Amygdala (tissue), 56 donors: ENCODE results near the gene CHMP4A.
"Not testable (repeated sequence)": the region's sequence is repeated elsewhere in the genome, so short reads cannot be mapped to it uniquely, and the experiment has no call there.

Experiments
- DNase-seq, 56 donors: peaks; one replicate each; lab custom pipeline; 2025; lab: John Stamatoyannopoulos, UW

CHMP4A gene

DNA sequence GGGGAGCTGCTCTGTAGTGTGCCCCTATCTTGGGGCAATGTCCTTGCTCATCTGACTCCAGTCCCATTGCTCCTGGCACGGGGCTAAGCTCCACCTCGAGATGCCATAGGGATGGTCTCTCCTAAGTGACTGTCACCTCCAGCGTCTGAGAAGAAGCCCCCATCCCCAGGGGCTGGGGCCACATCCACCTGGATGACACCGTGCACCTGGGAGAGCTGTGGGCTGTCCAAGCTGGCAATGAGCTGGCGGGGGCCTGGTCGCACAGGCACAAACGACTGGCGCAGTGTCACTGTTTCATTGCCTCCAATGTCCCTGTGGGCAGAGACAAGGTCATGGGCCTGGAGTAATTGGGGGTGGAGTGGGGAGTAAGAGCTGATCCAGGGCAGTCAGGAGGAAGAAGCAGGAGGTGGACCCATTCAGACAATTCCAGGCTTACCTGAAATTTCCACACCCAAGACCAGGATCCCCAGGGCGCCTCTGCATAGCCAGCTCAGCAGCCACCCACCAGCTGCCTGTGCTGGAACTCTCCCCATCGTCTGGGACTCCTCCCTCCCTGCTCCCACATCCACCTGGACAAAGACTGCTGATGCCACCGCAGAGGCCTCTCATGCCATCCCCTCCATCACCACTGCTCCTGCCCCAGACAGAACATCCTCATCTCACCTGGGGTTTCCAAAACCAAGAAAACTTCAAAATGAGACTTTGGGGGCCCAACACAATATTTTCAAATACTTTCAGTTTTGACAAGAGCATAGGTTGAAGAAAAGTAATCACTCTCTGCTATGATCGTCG, 36.1 kb upstream of the CHMP4A start:
- no peak for DNase-seq

DNA sequence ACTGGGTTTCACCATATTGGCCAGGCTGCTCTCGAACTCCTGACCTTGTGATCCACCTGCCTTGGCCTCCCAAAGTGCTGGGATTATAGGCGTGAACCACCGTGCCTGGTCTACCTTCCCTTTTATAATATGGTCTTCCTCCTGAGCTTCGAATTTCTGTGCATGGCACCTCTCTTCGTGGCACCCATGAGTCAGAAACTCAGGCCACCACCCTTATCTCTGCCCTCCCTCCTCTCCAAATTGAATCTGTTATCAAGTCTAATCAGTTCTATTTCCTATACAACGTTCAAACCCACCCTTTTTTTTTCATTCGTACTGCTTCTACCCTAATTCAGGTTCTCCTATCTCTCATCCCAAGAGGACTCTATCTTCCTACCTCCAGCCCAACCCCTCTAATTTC, 34.1 kb upstream of the CHMP4A start:
- no peak for DNase-seq

DNA sequence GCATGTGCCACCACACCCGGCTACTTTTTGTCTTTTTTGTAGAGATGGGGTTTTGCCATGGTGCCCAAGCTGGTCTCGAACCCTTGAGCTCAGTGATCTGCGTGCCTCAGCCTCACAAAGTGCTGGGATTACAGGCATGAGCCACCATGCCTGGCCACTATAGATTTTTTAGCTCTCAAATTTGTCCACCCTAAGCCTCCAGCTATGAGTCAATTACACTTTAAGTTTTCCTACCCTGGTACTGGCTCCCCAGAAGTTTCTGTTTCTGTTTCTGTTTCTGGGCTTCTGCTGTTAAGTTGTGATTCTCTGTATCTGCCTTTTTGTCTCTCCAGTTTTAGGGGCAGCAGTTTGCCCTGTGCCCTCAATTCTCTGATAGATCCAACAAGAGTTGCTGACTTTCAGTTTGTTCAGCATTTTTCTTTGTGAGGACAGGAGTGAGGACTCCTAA, 33.5 kb upstream of the CHMP4A start:
- DNase-seq = no peak

DNA sequence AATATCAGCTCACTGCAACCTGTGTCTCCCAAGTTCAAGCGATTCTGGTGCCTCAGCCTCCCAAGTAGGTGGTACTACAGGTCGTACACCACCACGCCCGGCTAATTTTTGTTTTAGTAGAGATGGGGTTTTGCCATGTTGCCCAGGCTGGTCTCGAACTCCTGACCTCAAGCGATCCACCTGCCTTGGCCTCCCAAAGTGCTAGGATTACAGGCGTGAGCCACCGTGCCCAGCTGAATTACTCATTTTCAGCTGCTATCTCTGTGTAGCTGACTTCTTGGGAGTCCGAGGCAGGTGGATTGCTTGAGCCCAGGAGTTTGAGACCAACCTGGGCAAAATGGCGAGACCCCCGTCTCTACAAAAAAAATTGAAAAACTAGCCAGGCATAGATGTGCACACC, 32.1 kb upstream of the CHMP4A start:
- not testable (repeated sequence) for DNase-seq

DNA sequence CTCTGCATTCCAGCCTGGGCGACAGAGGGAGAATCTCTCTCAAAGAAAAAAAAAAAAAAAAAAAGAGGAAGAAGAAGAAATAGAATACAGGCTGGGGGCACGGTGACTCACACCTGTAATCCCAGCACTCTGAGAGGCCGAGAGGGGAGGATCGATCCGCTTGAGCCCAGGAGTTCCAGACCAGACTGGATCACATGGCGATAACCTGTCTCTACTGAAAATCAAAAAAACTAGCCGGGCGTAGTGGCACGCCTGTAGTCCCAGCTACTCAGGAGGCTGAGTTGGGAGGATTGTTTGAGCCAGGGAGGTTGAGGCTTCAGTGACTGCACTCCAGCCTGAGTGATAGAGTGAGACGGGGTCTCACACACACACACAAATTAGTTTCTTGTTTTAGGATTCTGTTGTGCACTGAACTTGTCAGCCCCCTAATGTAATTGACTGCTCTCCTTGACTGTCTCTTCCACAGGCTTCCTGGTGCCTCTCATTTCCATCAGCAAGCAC, 30.1 kb upstream of the CHMP4A start:
- DNase-seq = peak in 1 of 56 donors; percentile 37

DNA sequence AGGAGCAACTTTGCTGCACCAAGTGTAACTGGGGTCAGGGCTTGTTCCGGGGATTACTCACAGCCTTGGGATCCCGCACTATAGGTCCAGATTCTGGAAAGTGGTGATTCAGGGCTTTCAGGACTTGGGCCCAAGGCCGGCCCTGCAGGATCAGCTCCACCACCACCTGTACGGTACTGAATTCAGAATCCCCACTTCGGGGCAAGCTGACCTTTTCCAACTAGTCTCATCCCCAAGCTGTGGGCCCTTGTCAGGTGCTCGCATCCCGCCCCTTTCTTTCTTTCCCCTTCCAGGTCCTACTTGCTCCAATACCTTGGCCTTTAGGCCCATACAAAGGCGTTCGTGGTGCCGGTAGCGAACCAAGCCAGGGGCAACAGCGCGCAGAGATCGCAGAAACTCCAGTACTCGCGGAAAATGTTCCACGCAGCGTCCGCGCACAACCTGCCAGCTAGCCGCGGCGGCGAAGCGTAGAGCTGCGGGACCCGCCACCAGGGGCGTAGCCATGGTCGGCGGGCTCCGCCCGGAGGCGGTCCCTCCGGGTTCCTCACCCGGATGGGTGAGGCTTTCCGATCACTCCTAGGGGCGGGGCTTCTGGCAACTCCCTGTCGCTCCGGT, 28.6 kb upstream of the CHMP4A start:
- DNase-seq = peak in 39 of 56 donors; percentile 56 to 99 (median 95)

DNA sequence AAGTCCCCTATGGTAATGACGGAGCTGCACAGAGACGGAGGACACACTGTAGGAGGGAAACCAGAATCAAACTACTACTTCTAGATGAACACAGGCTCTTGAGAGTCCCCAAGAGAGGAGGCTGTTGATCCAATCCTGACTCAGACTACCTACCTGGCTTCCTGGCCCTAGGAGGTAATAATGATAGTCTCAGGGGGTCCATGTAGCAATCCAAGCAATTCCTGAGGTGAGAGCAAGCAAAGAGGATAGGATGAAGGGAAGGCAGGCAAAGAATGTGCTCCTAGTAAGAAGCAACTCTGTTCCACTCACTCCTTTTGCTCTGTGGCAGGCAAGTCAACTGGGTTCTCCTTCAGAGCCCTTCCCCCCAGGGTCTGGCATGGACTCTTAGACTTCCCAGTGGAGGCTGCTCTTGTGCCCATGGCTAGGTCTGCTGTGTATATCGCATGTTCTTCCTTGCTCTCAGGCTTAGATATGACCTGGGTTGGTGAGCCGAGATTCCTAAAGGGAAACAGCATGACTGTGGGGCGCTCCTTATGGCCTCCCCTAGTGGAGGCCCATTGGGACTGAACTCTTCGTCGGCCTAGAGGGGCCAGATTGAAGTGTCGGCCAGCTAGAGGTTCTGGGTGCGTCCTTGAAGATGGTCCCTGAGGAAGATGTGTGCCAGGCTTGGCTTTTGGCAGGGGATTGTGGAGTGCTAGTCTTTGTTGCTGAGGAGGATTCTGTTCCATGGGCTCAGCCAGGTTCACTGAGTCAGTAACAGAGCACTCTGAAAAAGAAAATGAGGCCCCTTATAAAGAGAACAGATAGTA, 27.0 kb upstream of the CHMP4A start:
- no peak for DNase-seq

DNA sequence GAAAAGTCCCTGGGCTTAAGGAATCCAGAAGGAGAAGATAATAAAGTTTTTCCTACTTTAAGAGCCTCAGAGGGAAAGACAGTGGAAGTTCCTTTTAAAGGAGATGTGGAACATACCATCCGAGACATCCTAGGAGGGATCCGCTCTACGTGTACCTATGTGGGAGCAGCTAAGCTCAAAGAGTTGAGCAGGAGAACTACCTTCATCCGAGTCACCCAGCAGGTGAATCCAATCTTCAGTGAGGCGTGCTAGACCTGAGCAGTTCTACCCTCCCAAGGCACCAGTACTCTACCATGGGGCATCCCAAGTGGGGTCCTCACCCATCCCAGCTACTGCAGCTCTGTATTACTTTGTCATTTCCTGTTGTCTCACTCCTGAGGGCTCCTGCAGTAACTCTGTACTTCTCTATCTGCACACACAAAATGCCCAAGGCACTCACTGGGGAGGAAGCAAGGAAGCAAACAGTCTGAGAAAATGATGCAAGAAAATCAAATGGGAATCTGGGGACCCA, 25.3 kb upstream of the CHMP4A start:
- DNase-seq = no peak

DNA sequence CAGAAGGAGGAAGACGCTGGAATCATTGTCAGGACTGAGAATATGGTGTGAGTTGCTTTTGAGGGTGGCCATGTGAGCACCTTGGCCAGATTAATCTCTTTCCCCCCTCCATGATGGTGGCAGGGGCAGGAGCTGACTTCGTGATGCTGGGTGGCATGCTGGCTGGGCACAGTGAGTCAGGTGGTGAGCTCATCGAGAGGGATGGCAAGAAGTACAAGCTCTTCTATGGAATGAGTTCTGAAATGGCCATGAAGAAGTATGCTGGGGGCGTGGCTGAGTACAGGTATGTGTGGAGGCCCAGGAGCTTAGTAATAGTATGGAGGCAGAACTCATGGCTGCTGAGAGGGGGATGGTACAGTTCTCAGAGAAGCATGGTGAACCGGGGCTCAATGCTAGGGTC, 24.8 kb upstream of the CHMP4A start:
- no peak for DNase-seq

DNA sequence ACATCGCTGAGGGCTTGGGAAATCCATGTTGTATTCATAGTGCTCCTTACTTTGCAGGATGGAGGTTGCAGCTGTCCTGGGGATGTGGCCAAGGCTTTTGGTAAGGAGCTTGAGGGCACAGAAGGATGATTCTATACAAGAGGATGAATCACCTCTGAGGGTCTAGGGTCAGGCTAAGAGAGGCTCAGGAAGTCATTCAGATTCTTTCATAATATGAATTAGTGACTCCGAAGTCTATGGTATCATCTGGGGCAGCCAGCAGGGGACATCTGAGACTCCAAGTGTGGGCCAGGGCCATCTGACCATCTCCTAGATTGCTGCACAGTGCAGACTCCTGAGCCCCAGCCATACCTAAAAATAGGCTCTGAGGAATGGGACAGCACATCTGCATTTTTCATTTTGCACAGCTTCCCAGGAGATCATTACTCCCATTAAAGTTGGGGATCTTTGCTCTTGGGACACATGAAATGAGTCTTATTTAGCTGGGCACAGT, 24.2 kb upstream of the CHMP4A start:
- no peak for DNase-seq

DNA sequence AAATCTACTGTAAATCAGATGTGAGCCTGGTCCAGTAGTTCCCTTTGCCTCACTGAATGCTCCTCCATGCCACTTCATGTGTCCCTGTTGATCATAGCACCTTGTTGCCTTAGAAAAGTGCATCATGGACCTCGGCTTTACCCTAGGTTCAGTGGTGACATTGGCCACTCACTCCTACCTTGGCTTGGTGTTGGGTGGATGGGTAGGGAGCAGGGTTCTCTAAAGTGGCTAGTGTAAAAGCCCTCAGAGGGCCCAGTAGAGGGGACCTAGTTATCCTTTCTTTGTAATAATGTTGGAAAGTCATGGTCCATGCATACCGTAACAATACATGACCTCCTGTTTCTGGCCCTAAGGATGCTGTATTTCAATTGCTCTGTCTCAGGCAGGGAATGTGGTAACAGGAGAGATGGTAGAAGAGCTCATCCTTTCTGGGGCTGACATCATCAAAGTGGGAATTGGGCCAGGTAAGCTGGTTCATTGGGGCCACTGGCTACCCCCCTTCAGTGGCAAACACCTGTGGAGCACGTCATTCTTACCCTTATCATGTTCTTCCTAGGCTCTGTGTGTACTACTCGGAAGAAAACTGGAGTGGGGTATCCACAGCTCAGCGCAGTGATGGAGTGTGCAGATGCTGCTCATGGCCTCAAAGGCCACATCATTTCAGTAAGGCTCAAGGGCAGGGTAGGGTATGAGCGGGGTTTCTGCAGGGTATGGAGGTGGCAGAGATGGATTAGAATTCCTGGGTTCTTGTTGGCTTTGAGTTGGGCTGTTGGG, 23.6 kb upstream of the CHMP4A start:
- no peak for DNase-seq

DNA sequence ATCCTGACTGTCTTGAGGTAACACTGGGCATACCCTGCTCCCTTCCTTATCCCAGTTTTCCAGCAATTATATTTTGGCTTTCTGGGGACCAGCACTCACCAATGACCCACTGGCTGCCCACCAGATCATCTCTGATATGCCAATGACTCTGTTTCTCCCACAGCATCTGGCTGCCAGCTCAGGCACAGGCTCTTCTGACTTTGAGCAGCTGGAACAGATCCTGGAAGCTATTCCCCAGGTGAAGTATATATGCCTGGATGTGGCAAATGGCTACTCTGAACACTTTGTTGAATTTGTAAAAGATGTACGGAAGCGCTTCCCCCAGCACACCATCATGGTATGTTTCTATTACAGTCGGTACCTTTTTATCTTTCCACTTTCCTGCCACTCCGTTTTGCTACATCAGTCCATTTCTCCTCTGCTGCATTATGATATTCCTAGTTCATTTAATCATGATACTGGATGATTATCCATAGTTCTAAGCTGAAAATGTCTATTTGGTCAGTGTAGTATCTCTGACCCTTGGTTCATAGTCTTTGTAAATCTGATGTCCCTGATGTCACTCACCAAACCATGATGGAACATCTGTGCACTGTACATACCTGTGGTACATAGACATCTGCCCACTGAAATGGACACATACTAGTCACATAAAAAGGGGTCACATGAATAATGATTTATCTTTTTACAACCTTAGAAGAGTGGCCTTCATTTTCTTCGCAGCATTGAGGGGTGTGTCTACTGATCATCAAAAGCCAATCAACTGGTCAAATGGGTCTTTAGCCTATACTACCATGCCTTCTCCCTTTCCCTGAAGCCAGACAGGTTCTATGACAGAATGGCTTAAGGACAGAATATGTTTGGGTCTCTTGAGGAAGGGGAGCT, 22.8 kb upstream of the CHMP4A start:
- DNase-seq = no peak

DNA sequence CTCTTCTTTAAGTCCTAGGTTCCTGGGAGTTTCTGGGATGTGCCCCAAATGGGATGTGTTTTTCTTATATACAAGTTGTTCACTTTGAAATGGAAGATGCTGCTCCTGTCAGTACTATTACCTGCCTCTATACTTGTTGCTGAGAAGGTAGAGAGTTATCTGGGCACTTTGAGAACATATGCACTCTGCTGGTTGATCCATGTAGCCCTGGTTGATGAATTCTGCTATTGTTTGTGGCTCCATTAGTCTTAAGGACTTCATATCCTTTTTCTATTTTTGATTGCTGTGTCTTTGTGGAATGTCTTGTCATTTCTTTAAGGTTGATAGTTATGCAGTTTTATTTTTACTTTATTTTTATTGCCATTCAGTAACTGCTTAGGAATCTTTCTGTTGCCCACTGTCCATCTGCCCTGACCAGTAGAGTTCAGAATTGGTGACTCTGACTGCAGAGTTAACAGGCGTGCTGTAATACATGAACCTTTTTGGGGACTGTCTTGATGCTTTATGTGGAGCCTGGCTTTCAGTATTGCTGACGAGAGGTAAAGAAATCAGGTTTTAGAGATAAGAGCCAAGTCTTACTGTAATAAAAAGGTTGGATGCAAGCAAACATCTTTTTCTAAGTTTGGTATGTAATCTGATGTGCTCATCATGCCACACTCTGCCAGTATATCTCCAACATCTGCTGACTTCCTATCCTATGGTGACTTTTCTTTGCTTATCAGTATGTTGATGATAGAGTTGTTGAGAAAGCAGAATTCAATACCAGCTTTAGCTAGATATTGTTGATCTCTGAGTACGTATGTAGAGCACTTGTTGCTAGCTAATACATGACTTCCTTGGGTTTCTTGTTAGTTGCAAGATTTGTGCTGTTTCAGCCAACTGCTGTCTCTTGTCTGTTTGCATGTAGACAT, 21.1 kb upstream of the CHMP4A start:
- DNase-seq = no peak

DNA sequence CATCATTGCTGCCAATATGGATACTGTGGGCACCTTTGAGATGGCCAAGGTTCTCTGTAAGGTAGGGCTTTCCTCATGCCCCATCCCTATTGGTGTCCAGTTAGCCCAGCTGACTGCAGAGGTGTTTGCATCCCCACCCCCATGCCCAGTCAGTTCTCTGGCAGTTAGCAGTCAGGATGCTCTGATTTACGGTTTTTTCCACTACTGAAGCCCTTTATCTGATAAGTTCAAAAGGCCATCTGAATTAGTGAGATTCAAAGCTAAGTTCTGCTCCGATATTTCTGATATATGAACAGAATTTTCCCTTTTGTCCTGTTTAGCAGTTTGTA, 20.2 kb upstream of the CHMP4A start:
- no peak for DNase-seq

DNA sequence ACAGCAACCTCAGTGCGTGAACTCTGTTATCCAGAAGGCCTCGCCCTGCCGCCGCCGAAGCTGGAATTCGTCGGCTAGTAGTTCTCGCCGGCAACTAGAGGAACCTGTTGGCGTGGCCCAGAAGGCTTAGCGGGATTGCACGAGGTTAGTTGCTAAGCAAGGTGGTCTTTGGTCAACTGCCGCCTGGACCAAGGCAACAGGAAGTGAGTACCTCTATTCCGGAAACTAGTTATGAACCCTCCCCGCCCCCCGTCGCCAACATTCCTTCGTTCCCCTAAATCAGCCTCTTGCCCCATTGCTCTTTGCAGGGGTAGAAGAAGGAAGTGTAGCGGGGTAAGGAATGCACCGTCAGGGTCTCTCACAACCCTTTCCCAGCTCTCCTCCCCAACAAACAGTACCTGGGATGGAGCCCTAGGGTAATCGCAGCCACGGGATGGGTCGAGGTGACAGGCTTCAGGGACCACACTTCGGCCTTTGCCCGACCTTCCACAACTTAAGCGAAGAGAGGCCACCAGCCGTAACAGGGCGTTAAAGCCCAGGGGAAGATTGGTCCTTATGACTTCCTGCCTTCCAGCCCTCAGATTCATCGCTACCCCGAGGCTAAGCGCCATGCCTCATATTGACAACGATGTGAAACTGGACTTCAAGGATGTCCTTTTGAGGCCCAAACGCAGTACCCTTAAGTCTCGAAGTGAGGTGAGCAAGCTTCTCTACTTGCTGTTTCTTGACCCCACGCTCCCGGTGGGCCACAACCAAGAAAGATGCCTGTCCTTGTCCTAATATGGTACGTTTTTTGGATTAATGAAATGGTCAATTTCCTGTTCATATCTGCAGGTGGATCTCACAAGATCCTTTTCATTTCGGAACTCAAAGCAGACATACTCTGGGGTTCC, 19.6 kb upstream of the CHMP4A start, which contains the start of gene GMPR2:
GMPR2 (plus strand) TSS at position 285 of the 893 bp plus-strand sequence; CDS start at position 610, 325 bp downstream.
- DNase-seq = peak in 8 of 56 donors; percentile 39 to 98 (median 81)

DNA sequence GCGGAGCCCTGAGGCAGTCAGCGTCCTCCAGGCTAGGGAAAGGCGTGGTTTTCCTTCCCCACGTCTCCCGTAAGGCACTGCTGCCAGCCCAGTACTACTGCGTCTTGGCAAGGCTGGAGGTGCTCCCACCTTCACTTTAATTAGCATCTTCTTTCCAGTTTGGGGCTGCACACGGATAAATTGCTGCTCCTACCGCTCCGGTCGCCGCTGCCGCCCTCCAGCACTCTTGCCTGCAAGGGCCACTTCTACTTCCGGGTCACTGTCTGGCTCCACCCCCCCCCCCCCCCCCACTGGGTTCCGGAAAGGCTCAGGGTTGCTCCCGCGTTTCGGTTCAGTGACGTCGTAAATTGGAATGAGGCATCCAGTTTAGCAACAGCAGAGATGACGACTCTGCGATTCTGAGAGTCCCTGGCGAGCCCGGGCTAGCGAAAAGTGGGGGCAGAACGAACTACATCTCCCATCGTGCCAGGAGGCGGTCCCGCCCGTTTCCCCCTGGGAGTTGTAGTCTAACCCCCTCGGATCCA, 18.9 kb upstream of the CHMP4A start, which contains the start of gene NEDD8:
NEDD8 (minus strand) TSS at position 247 of the 524 bp plus-strand sequence; CDS start at position 147, 100 bp downstream.
- DNase-seq = peak; percentile 75 to 100 (median 93)
